IPS-15b (cell line): ENCODE measurements around the gene NT5DC4.
"Not testable (repeated sequence)": the region's sequence is repeated elsewhere in the genome, so short reads cannot be mapped to it uniquely, and the experiment has no call there.

Experiments used
- H3K27me3 ChIP-seq: one replicate; pipeline ENCODE4 v1.6.1; 2013; ENCODE audit warnings: low read length; ENCODE audit not compliant: control insufficient read depth, insufficient read depth
- H3K36me3 ChIP-seq: one replicate; pipeline ENCODE4 v1.6.1; 2013; ENCODE audit warnings: low read length; ENCODE audit not compliant: control insufficient read depth, insufficient read depth
- H3K4me1 ChIP-seq: one replicate; pipeline ENCODE4 v1.6.1; 2013; ENCODE audit warnings: mild to moderate bottlenecking, low read length; ENCODE audit not compliant: control insufficient read depth, insufficient read depth
- H3K4me3 ChIP-seq: one replicate; pipeline ENCODE4 v1.5.1; 2013; ENCODE audit warnings: low read depth, low read length
- H3K9ac ChIP-seq: one replicate; pipeline ENCODE4 v1.6.1; 2013; ENCODE audit warnings: low read depth, mild to moderate bottlenecking, low read length
- H3K9me3 ChIP-seq: one replicate; pipeline ENCODE4 v1.6.1; 2013; ENCODE audit warnings: mild to moderate bottlenecking, low read length; ENCODE audit not compliant: control insufficient read depth, insufficient read depth

The NT5DC4 gene

GRCh38 chr2:112714836-112715631 lies 5.8 kb upstream of the NT5DC4 start:
- H3K9ac ChIP-seq = no peak overlapping the region
- H3K4me3 ChIP-seq = no peak overlapping the region
- H3K9me3 ChIP-seq = no peaks in the 10 kb centered on the region
- H3K36me3 ChIP-seq = no peaks in the 10 kb centered on the region
- no peaks in the 10 kb centered on the region for H3K4me1 ChIP-seq
- H3K27me3 ChIP-seq = no peaks in the 10 kb centered on the region

- H3K4me3 ChIP-seq, H3K9ac ChIP-seq, H3K9me3 ChIP-seq, H3K4me1 ChIP-seq, H3K36me3 ChIP-seq, H3K27me3 ChIP-seq: not testable (repeated sequence)
These were observed 4.7 kb upstream of the NT5DC4 start for GRCh38 chr2:112716094-112716493.

- H3K27me3 ChIP-seq, H3K4me1 ChIP-seq, H3K9ac ChIP-seq, H3K4me3 ChIP-seq, H3K9me3 ChIP-seq, H3K36me3 ChIP-seq: not testable (repeated sequence)
These were observed 3.9 kb upstream of the NT5DC4 start for GRCh38 chr2:112716826-112717352.

- no peak overlapping the region for H3K9ac ChIP-seq
- no peaks in the 10 kb centered on the region for H3K27me3 ChIP-seq
- no peak overlapping the region for H3K4me3 ChIP-seq
- no peaks in the 10 kb centered on the region for H3K9me3 ChIP-seq
- no peaks in the 10 kb centered on the region for H3K36me3 ChIP-seq
- H3K4me1 ChIP-seq = no peaks in the 10 kb centered on the region
These were observed 1.9 kb upstream of the NT5DC4 start for GRCh38 chr2:112718863-112719370.

- H3K27me3 ChIP-seq = no peaks in the 10 kb centered on the region
- no peak overlapping the region for H3K4me3 ChIP-seq
- H3K9ac ChIP-seq = no peak overlapping the region
- no peaks in the 10 kb centered on the region for H3K4me1 ChIP-seq
- no peaks in the 10 kb centered on the region for H3K9me3 ChIP-seq
- H3K36me3 ChIP-seq = no peaks in the 10 kb centered on the region
These were observed 1.2 kb downstream of the NT5DC4 start for GRCh38 chr2:112721819-112722522.

GRCh38 chr2:112722816-112723546 lies 2.2 kb downstream of the NT5DC4 start:
- no peaks in the 10 kb centered on the region for H3K27me3 ChIP-seq
- no peaks in the 10 kb centered on the region for H3K9me3 ChIP-seq
- no peak overlapping the region for H3K4me3 ChIP-seq
- no peaks in the 10 kb centered on the region for H3K4me1 ChIP-seq
- no peak overlapping the region for H3K9ac ChIP-seq
- no peaks in the 10 kb centered on the region for H3K36me3 ChIP-seq

GRCh38 chr2:112723547-112723940 lies 2.7 kb downstream of the NT5DC4 start:
- Histone ChIP-seq H3K27me3 (no peaks in the 10 kb centered on the region), H3K4me1 (no peaks in the 10 kb centered on the region), H3K36me3 (no peaks in the 10 kb centered on the region), H3K9me3 (no peaks in the 10 kb centered on the region), H3K4me3 (no peak overlapping the region), H3K9ac (no peak overlapping the region)

GRCh38 chr2:112723995-112724394 lies 3.2 kb downstream of the NT5DC4 start:
- no peaks in the 10 kb centered on the region for H3K27me3 ChIP-seq
- H3K4me3 ChIP-seq = no peak overlapping the region
- H3K36me3 ChIP-seq = no peaks in the 10 kb centered on the region
- H3K4me1 ChIP-seq = no peaks in the 10 kb centered on the region
- no peaks in the 10 kb centered on the region for H3K9me3 ChIP-seq
- no peak overlapping the region for H3K9ac ChIP-seq

- Histone ChIP-seq H3K4me3 (no peak overlapping the region), H3K9me3 (no peaks in the 10 kb centered on the region), H3K9ac (no peak overlapping the region), H3K27me3 (no peaks in the 10 kb centered on the region), H3K4me1 (no peaks in the 10 kb centered on the region), H3K36me3 (no peaks in the 10 kb centered on the region)
These were observed 4.0 kb downstream of the NT5DC4 start for GRCh38 chr2:112724591-112725525.

- no peaks in the 10 kb centered on the region for H3K4me1 ChIP-seq
- no peak overlapping the region for H3K9ac ChIP-seq
- H3K27me3 ChIP-seq = no peaks in the 10 kb centered on the region
- H3K9me3 ChIP-seq = no peaks in the 10 kb centered on the region
- no peak overlapping the region for H3K4me3 ChIP-seq
- H3K36me3 ChIP-seq = no peaks in the 10 kb centered on the region
These were observed 5.0 kb downstream of the NT5DC4 start for GRCh38 chr2:112725545-112726457.
